K562 (cell line): ENCODE data around the gene RYR1.

ENCODE experiments used
- ARNT ChIP-seq, 2 experiments: fragments of 450-650 bp; IDR thresholded peaks; 2 replicates each; pipeline ENCODE4 v1.6.1; 2016; ENCODE audit warnings: mild to moderate bottlenecking in 1 of 2
- ATF6 ChIP-seq: sonication (generic); formaldehyde crosslinking; IDR thresholded peaks from 2 replicates; pipeline ENCODE4 v1.4.0; 2020; ENCODE audit warnings: mild to moderate bottlenecking, missing genetic modification reagents
- CREB1 ChIP-seq, 2 experiments: sonication (generic) in 1 of 2; formaldehyde crosslinking in 1 of 2; IDR thresholded peaks; 2 replicates each; pipeline versions ENCODE4 v1.6.1 to v1.8.0; 2012 to 2022; ENCODE audit warnings: inconsistent platforms in 1 of 2, mild to moderate bottlenecking in 1 of 2, missing genetic modification reagents in 1 of 2, moderate library complexity in 1 of 2
- EP300 ChIP-seq: IDR thresholded peaks from 2 replicates; pipeline ENCODE4 v1.6.1; 2012; ENCODE audit warnings: low read length, improper control_type of control experiment
- PML ChIP-seq: IDR thresholded peaks from 2 replicates; pipeline ENCODE4 v1.6.1; 2012; ENCODE audit warnings: low read length, inconsistent platforms
- PTTG1 ChIP-seq: fragments of 450-650 bp; IDR thresholded peaks from 2 replicates; pipeline ENCODE4 v1.6.1; 2016; ENCODE audit warnings: low read depth, mild to moderate bottlenecking, missing genetic modification characterization, missing compliant biosample characterization
- PYGO2 ChIP-seq: fragments of 450-650 bp; IDR thresholded peaks from 2 replicates; pipeline ENCODE4 v1.6.1; 2016; ENCODE audit warnings: mild to moderate bottlenecking, missing genetic modification characterization, moderate library complexity, missing compliant biosample characterization
- SREBF2 ChIP-seq: sonication (generic); formaldehyde crosslinking; IDR thresholded peaks from 2 replicates; pipeline ENCODE4 v1.4.0; 2020; ENCODE audit warnings: mild to moderate bottlenecking, missing genetic modification reagents
- TEAD4 ChIP-seq, 2 experiments: sonication (generic) in 1 of 2; formaldehyde crosslinking in 1 of 2; IDR thresholded peaks; 2 replicates each; pipeline versions ENCODE4 v1.6.1 to v1.8.0; 2012 to 2022; ENCODE audit warnings: borderline replicate concordance in 1 of 2, inconsistent platforms in 1 of 2, low read length in 1 of 2, mild to moderate bottlenecking in 1 of 2, missing genetic modification reagents in 1 of 2
- ZNF407 ChIP-seq: fragments of 450-650 bp; IDR thresholded peaks from 2 replicates; pipeline ENCODE4 v1.6.1; 2016; ENCODE audit warnings: low read depth
- TF ChIP-seq, protein P1 (sequence below): IDR thresholded peaks from 2 replicates; pipeline ENCODE4 v1.6.1; 2014; ENCODE audit warnings: antibody characterized with exemption
- TF ChIP-seq, protein P2 (sequence below), 3 experiments: IDR thresholded peaks in 2 of 3; conservative IDR thresholded peaks in 1 of 3; 2 replicates each; pipeline ENCODE4 v1.5.1; 2011 to 2012; ENCODE audit warnings: low read length in 3 of 3, mild to moderate bottlenecking in 3 of 3, control low read depth in 2 of 3, improper control_type of control experiment in 1 of 3, inconsistent platforms in 1 of 3, low read depth in 1 of 3, mixed read lengths in 1 of 3, moderate library complexity in 1 of 3; ENCODE audit not compliant: insufficient read depth in 2 of 3
- TF ChIP-seq, protein P3 (sequence below): sonication (generic); formaldehyde crosslinking; IDR thresholded peaks from 2 replicates; pipeline ENCODE4 v1.8.1; 2022; ENCODE audit warnings: missing genetic modification reagents

- no peak for TF ChIP-seq EP300
- TF ChIP-seq CREB1 (IDR thresholded peaks at IDR 0.05) = no peak
- TF ChIP-seq CREB1 (CRISPR knock-in tag; IDR thresholded peaks at IDR 0.05) = no peak
- TF ChIP-seq, protein P1, sequence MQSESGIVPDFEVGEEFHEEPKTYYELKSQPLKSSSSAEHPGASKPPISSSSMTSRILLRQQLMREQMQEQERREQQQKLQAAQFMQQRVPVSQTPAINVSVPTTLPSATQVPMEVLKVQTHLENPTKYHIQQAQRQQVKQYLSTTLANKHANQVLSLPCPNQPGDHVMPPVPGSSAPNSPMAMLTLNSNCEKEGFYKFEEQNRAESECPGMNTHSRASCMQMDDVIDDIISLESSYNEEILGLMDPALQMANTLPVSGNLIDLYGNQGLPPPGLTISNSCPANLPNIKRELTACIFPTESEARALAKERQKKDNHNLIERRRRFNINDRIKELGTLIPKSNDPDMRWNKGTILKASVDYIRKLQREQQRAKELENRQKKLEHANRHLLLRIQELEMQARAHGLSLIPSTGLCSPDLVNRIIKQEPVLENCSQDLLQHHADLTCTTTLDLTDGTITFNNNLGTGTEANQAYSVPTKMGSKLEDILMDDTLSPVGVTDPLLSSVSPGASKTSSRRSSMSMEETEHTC = no peak
- TF ChIP-seq, protein P2, sequence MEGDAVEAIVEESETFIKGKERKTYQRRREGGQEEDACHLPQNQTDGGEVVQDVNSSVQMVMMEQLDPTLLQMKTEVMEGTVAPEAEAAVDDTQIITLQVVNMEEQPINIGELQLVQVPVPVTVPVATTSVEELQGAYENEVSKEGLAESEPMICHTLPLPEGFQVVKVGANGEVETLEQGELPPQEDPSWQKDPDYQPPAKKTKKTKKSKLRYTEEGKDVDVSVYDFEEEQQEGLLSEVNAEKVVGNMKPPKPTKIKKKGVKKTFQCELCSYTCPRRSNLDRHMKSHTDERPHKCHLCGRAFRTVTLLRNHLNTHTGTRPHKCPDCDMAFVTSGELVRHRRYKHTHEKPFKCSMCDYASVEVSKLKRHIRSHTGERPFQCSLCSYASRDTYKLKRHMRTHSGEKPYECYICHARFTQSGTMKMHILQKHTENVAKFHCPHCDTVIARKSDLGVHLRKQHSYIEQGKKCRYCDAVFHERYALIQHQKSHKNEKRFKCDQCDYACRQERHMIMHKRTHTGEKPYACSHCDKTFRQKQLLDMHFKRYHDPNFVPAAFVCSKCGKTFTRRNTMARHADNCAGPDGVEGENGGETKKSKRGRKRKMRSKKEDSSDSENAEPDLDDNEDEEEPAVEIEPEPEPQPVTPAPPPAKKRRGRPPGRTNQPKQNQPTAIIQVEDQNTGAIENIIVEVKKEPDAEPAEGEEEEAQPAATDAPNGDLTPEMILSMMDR (IDR thresholded peaks at IDR 0.05 in 2 of 3, conservative IDR thresholded peaks at IDR 0.05 in 1 of 3; ENCODE audit: insufficient read depth in 2 of 3, low read depth in 1 of 3, low read length in 3 of 3) = peak; percentile 64 to 69 (median 67)
- TF ChIP-seq PTTG1 (tag) = no peak
- no peak for TF ChIP-seq ATF6 (CRISPR knock-in tag)
- TF ChIP-seq, protein P3, sequence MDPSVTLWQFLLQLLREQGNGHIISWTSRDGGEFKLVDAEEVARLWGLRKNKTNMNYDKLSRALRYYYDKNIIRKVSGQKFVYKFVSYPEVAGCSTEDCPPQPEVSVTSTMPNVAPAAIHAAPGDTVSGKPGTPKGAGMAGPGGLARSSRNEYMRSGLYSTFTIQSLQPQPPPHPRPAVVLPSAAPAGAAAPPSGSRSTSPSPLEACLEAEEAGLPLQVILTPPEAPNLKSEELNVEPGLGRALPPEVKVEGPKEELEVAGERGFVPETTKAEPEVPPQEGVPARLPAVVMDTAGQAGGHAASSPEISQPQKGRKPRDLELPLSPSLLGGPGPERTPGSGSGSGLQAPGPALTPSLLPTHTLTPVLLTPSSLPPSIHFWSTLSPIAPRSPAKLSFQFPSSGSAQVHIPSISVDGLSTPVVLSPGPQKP = no peak
- TF ChIP-seq ARNT (IDR thresholded peaks at IDR 0.05) = no peak
- TF ChIP-seq TEAD4 (IDR thresholded peaks at IDR 0.05; ENCODE audit: low read length) = no peak
- no peak for TF ChIP-seq TEAD4 (CRISPR knock-in tag; IDR thresholded peaks at IDR 0.05; ENCODE audit: borderline replicate concordance)
- no peak for TF ChIP-seq ZNF407
- TF ChIP-seq SREBF2 = no peak
- no peak for TF ChIP-seq PML
- TF ChIP-seq PYGO2 (tag) = no peak
These were observed 8.3 kb downstream of the RYR1 start for GRCh38 chr19:38441657-38442348.
